NOMO-1 treated with DMSO at 0.1 percent for 48 hours (cell line): ENCODE measurements around the gene C1orf159.
"Not testable (repeated sequence)": the region's sequence is repeated elsewhere in the genome, so short reads cannot be mapped to it uniquely, and the experiment has no call there.

Experiments used
- DNase-seq: peaks from one replicate; lab custom pipeline; 2025; ENCODE audit not compliant: unreplicated experiment; lab: John Stamatoyannopoulos, UW

C1orf159 gene

GRCh38 chr1:1082239-1082775 is 33.6 kb downstream of the C1orf159 start:
- no peak for DNase-seq

DNA sequence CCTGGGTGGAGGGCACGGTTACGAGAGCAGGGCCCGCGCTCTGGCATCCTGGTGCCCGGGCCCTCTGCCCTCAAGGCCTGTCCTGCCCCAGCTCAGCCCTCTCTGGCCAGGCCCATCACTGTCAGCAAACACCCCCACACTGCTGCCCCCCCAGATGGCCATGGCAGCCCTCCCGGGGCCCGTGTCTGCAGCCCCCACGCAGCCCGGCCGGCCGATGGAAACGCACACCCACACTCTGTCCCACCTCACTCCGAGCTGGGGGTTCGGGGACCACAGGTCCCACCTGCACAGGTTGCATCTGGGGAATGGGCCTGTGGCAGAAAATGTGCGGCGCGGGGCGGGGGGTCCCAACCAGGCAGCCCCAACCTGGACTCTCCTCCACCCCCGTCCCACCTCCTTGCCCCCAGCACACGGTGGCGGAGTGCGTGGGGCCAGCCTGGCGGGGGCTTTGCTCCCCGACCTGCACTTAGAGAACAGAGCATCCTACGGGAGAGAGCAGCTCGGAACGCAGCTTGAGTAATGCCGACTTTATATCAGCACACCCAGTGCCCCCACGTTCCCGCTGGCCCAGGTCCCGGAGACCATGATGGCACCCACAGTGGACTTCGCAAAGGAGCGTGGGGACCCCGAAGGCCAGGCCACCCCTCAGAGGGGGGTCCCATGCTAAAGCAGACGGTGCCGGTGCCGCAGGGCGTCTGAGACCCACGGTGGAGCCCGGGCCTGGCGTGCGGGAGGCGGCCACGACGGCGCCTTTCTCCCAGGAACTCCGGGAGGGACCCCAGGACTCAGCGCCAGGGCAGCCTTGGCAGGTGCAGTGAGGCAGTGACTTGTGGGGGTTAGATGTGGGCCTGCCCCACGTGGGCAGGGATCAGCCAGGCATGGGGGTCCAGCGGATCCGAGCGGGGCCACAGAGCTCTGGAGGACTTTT is 34.3 kb downstream of the C1orf159 start:
- no peak for DNase-seq

DNA sequence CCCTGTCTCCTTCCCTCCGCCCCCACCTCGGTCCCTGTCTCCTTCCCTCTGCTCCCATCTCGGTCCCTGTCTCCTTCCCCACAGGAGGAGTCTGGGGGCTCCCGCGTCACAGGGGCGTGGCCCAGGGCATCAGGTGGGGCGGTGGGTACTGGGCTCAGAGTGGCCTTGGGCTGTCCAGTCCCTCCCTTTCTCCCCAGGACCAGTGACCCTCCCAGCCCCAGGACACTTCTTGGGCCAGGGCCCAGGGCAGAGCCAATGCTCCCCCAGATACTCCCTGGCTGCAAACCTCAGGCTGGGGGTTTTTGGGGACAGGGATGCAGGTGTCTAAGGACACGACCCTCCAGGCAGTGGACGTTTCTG is 35.0 kb downstream of the C1orf159 start:
- no peak for DNase-seq

- DNase-seq: peak; percentile 21
Observed at GRCh38 chr1:1080122-1080757, 35.6 kb downstream of the C1orf159 start.

- DNase-seq: no peak
Observed at GRCh38 chr1:1079408-1080121, 36.3 kb downstream of the C1orf159 start.

DNA sequence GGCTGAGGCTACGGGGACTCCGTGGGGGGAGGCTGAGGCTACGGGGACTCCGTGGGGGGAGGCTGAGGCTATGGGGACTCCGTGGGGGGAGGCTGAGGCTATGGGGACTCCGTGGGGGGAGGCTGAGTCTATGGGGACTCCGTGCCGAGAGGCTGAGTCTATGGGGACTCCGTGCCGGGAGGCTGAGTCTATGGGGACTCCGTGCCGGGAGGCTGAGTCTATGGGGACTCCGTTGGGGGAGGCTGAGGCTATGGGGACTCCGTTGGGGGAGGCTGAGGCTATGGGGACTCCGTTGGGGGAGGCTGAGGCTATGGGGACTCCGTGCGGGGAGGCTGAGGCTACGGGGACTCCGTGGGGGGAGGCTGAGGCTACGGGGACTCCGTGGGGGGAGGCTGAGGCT is 38.5 kb downstream of the C1orf159 start:
- not testable (repeated sequence) for DNase-seq

DNA sequence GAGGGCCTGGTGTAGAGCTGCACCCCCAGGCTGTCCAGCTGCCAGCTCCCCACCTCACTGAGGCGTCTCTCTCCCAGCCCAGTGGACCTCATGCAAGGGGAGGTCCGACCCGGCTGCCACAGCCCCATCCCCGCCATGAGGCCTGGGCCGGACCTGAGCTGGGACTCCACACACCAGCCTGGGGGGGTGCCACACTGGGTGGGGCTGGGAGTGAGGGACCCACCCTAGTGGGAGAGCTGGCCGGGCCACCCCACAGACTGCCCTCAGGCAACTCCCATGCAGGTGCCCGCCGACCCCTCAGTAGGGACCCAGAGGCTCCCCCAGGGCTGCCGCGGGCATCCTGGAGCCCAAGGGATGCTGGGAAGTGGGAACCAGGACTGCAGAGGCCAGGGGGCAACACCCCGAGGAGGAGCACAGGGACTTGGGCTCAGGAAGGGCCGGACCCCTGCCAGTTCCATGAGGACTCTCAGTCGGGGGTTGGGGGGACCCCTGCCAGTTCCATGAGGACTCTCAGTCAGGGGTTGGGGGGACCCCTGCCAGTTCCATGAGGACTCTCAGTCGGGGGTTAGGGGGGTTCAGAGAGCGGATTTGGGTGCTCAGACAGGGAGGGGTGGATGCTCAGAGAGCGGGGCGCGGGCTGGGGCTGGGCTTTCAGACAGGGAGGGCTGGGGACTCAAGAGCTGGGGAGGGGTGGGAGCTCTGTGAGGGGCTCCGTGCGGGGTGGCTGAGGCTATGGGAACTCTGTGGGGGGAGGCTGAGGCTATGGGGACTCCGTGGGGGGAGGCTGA is 40.5 kb downstream of the C1orf159 start:
- DNase-seq: no peak

DNA sequence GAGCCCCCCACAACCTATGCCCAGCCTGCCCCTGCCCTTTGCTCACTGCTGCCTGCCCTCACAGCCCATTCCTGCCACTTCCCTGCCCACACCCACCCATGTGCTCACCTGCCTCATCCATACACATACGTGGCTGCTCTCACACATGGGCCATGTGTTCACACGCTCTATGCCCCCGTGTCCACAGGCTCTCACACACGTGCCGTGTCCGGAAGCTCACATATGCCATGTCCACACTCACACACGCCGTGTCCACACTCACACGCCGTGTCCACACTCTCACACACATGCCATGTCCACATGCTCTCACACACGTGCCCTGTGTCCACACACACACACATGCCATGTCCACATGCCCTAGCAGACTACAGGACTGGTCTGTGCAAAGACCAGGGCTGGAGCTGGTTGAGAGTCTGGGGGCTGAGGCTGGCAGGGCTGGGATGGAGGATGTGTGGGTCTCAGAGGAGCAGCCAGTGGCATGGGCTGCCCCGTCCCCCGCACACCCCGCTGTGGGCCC is 41.2 kb downstream of the C1orf159 start:
- DNase-seq: no peak

DNA sequence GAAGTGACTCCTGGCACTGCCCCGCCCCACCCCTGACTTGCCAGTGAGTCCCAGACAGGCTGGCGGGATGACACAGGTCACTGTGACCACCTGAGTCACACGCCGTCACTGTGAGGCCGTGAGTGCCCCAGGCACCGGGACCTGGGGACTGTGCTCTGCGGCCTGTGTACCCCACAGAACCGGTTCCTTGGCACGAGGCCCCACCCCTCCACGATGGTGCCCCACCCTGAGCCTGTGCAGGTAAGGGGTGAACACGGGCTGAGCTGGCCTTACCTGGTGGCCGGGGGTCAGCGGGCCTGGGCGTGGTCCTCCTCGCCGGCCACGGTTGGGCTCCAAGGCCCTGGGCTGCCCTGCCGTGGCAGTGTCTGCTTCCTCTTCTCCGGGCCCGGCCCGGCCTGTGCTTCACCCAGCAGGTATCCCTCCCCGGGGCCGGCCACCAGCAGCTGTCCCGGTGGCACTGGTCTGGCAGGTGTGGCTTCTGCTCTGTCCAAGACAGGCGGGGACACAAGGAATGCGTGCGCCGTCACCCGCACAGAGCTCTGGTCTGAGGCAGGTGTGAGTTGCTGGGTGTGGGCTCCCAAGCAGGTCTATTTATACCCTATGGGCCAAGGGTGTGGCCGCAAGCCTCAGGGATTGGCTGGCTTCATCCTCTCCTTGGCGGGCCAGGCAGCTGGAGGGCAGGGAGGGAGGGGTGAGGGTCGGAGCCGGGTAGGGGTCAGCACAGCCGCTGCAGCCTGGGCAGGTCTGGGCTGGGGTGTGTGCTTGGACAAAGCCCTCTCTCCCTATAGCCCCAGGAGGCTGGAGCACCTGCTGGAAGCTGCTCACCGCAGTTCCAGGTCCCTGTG is 41.9 kb downstream of the C1orf159 start, which contains the start of gene RNF223:
Gene RNF223, minus strand, starts transcription at position 564 of the 845 bp plus-strand sequence. CDS start 1,740 bp downstream, outside the sequence.
- no peak for DNase-seq

DNA sequence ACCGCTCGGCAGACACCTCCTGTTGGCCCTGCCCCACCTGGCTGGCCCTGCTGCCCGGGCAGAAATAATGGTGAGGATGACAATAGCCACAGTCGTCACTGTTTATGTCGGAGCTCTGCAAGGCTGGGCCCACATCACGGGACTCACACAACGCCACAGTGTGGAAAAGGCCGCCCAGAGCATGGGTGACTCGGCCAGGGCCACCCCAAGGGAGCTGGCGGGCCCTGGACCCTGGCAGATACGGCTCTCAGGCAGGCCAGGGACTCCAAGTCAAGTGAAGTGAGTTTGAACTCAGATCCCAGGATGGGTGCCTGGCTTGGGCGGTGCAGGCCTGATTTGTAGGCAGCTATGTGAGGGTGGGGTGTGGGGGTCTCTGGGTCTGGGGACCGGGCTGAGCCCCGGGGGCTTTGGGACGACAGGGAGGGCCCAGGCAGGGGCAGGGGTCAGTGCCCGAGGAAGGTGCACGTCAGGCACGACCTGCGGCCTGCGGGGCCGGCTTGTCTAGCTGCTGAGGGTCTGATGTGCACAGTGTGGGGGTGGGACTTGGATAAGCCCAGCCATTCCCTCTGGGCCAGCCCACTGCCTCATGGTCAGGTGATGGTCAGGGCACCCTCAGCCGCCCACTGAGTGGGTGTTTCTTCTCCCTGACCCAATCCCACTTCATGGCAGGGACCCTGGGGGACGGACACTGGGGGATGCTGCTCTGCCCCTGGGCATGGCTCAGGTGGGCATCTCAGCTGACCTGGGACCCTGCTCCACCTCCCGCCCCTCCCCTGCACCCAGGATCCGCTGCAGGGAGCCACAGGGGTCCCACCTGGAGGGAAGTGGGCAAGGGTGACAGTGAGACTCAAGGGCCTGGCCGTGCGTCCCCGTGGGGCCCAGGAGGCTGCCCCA is 42.8 kb downstream of the C1orf159 start:
- DNase-seq: no peak

DNA sequence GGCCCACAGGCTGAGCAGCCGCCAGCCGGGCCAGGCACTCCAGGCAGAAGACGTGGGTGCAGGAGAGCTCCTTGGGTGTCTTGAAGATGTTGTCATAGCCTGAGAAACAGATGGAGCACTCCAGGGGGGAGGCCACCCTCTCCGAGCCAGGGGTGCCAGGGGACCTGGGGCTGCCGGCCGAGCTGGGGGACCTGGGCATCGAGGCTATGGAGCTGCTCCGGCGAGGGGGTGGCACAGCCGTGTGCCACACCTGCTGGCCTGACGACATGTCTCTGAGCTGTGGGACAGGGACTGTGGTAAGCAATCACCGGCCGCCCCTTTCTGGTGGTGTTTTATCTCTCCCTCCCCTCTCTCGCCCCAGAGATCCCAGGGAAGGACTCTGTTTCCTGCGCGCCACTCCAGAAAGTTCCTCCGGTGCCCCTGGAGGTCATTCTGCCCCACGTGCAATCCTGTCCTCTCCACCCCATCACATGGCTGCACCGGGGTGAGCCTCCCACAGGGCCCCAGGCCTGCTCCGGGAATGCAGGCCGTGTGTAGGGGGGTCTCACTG is 43.5 kb downstream of the C1orf159 start:
- DNase-seq: no peak

DNA sequence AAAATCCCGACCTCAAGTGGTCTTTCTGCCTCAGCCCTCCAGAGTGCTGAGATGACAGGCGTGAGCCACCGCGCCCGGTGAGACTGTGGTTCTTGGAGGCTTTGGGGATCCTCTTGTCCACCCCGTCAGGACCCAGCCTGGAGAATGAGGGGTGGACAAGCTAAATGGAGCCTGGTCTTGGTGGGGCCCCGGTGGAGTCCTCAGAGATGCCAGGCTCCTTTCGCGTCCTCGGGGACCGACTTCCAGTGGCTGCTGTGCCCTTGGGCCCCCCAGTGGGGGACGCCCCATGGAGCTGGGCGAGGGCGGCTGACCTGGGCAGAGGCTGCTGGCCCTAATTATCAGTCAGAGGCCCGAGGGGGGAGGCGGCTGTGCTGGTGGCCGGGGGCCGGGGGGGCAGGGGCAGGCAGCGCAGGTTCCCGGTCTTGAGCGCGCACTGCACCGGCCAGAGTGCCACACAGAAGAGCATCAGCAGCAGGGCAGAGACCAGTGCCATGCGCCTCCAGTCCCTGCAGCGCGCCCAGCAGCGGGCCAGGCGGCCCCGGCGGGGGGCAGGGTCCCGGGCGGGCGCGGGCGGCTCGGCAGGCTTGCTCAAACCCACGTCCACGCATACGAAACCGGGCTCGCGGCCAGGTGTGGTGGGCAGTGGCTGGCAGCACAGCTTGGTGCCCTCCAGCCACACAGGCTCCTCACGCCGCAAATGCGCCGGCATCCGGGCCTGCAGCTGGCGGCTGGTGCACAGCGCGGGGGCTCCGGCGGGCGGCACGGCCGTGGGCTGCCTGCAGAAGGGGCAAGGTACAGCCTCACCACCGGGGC is 44.2 kb downstream of the C1orf159 start:
- DNase-seq: no peak

GRCh38 chr1:1069711-1070676 is 45.9 kb downstream of the C1orf159 start:
- no peak for DNase-seq

GRCh38 chr1:1069056-1069710 is 46.7 kb downstream of the C1orf159 start:
- DNase-seq: peak; percentile 18

DNA sequence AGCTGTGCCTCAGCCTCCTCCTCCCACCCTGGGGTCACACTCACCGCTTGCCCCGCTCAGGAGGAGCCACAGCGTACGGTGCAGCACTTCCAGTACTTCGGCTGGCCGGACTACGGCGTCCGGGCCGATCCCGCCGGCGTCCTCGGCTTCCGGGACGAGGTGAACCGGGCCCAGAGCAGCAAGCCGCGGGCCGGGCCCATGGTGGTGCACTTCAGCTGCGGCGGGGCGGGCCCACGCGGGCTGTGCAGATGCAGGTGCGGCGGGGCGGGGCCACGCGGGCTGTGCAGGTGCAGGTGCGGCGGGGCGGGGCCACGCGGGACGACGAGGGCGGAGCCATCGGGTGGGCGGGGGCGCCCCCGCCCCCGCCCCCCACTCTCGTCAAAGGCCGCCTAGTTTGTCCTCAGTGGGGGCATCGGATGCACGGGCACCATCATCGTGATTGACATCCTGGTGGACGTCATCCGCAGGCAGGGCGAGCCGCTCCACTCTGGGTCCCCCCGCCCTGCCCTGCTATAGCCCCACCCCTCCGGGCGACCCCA is 47.3 kb downstream of the C1orf159 start:
- no peak for DNase-seq
